HG03354 (cell line): Measurements from ENCODE around the gene P2RX3.

Experiments
- ATAC-seq: cut with Tn5 transposase; IDR thresholded peaks from one replicate; pipeline ENCODE4 v1.9.1; 2021; ENCODE audit warnings: mild to moderate bottlenecking; ENCODE audit not compliant: unreplicated experiment, poor library complexity, severe bottlenecking

The P2RX3 gene

DNA sequence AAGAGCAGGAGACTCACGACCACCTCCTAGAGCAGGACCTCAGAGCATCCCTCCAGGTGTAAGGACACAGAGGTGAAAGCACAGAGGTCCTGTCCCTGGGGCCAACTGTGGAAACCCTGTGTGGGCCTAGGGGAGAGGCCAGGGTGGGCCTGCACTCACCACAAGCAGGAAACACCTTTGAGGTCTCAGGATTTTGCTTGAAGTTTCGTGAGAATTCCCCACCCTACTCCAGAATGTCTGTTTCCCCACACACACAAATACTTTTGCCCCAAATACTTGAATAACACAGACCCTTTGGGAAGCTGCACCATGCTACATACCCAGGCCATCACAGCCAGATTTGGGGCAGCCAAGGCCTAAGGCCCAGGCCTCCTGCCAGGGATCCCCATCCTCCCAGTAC is 70.6 kb downstream of the P2RX3 start:
- ATAC-seq: no peak

DNA sequence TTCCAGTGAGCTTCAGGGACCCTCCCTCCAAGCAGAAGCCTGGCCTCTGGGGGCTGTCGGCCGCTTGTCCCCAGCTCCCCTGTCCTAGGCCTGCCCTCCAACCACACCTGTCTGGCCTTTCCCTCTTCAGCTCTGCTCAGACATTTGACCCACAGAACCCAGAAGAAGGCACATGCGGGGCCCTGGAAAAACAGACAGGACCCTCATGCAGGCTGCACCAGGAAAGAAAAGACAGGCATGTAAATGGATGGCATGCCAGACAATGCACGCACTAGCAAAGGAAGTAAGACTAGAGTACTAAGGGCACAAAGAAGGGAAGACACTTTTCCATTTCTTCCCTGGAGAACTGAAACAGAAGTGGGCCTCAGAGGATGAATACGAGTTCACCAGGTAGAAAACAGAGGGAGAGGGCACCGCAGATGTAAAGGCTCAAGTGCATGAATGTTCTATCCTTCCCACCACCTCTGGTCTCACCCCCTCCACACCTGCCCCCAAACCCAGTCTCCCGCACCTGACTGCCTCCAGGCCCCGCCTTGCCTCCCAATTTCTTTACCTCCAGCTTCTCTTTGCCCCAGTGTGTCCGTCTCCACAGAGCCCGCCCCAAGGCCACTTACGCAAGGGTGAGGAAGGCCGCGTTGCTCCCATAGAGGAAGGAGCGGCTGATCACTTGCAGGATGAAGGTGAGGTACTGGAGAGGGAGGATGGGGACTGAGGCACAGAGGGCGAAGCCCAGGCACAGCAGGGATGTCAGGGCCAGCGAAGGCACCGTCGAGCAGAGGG is 71.4 kb downstream of the P2RX3 start:
- ATAC-seq: no peak

GRCh38 chr11:57410287-57410686 is 72.1 kb downstream of the P2RX3 start:
- ATAC-seq: no peak

GRCh38 chr11:57413681-57414080 is 75.5 kb downstream of the P2RX3 start:
- no peak for ATAC-seq

- ATAC-seq: no peak
Observed at GRCh38 chr11:57414612-57415212, 76.6 kb downstream of the P2RX3 start.

DNA sequence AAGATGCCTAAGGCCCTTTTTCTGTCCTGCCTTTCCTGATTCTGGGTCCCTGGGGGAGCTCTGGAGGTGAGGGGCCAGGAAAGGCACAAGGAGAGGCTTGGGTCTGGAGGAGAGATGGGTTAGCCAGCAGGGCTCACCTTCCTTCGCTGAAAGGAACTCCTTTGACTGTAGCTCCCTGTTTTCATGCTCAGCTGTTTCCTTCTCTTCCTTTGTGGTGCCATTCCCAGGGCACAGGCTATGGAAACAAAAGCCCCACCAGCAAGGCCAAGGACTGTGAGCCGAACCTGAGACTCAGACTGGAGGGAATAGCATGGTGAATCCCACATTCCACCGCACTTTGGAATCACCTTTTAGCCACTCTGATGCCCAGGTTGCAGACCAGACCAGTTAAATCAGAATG is 78.3 kb downstream of the P2RX3 start:
- ATAC-seq: no peak

GRCh38 chr11:57417056-57417455 is 78.9 kb downstream of the P2RX3 start:
- ATAC-seq: no peak

GRCh38 chr11:57418131-57418530 is 80.0 kb downstream of the P2RX3 start:
- ATAC-seq: no peak

- no peak for ATAC-seq
Observed at GRCh38 chr11:57419146-57419545, 81.0 kb downstream of the P2RX3 start.

DNA sequence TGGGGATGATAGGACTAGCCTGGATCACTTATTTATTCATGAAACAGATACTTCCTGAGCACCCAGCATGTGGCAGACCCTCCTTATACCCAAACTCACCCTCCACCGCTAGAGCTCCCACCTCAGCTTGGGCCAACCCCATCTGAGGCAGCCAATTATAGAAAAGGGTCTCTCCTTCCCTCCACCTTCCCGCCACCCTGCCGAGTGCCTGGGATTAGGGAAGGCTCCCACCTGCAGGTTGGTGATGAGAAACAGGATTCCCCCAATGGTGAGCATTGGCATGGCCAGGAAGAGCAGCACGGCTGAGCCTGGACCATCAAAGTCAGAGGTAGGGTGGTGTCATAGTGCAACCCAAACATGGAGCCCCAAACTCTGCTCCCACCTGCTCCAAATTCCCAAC is 82.9 kb downstream of the P2RX3 start:
- ATAC-seq: no peak

DNA sequence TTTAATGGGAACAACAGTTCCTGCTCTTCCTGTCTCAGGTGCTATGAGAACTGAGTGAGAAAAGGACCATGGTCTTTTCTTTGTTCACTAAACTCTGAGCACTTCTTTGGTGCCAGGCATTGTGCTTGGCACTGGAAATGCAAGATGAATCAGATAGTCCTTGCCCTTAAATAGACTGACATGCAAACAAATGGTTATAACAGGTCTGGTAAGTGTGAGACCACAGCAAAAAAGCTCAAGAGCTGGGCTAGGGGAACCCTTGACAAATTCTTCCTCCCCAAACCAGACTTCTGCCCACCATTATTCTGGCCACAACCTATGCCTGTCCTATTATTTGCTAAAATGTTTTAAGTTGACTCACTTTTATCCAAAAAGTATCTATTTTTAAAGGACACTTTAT is 83.7 kb downstream of the P2RX3 start:
- no peak for ATAC-seq
